RWPE2 (cell line): ENCODE results near the gene FAM24A.

Source experiments
- ATAC-seq: fragments of 200-7000 bp; cut with Tn5 transposase; 3 replicates; pipeline ENCODE4 v1.9.1; 2021; ENCODE audit warnings: low read depth
- DNase-seq: peaks from one replicate; pipeline ENCODE4 v3.0.0-alpha.2; 2020; ENCODE audit warnings: low spot score
- H3K27ac ChIP-seq: fragments of 450-650 bp; 2 replicates; pipeline ENCODE4 v1.5.1; 2017; ENCODE audit warnings: mild to moderate bottlenecking; ENCODE audit not compliant: poor library complexity, severe bottlenecking
- H3K27me3 ChIP-seq: fragments of 250-450 bp; sonication (Bioruptor Pico); 2 replicates; pipeline ENCODE4 v1.5.1; 2021; ENCODE audit warnings: mild to moderate bottlenecking, moderate library complexity; ENCODE audit not compliant: insufficient read depth, poor library complexity, severe bottlenecking
- H3K36me3 ChIP-seq: fragments of 250-450 bp; sonication (Bioruptor Pico); 2 replicates; pipeline ENCODE4 v1.5.1; 2020; ENCODE audit warnings: low read depth, mild to moderate bottlenecking, moderate library complexity
- H3K4me1 ChIP-seq: fragments of 250-450 bp; sonication (Bioruptor Pico); 2 replicates; pipeline ENCODE4 v1.5.1; 2021; ENCODE audit warnings: mild to moderate bottlenecking, moderate library complexity; ENCODE audit not compliant: insufficient read depth, poor library complexity, severe bottlenecking
- H3K4me3 ChIP-seq: fragments of 250-450 bp; sonication (Bioruptor Pico); 2 replicates; pipeline ENCODE4 v1.5.1; 2021; ENCODE audit warnings: mild to moderate bottlenecking, moderate library complexity; ENCODE audit not compliant: severe bottlenecking
- H3K9me3 ChIP-seq: fragments of 250-450 bp; sonication (Bioruptor Pico); 2 replicates; pipeline ENCODE4 v1.5.1; 2021; ENCODE audit warnings: mild to moderate bottlenecking, moderate library complexity; ENCODE audit not compliant: severe bottlenecking
- CTCF ChIP-seq: fragments of 450-650 bp; IDR thresholded peaks from one replicate; pipeline ENCODE4 v1.5.1; 2017; ENCODE audit warnings: mild to moderate bottlenecking, moderate library complexity; ENCODE audit not compliant: poor library complexity, severe bottlenecking

FAM24A gene

GRCh38 chr10:122949296-122949695 lies 38.9 kb downstream of the FAM24A start:
- H3K4me1 ChIP-seq: peaks cover 4% of the 10 kb centered on the region
- H3K9me3 ChIP-seq: no peaks in the 10 kb centered on the region
- no peak overlapping the region for H3K4me3 ChIP-seq
- TF ChIP-seq CTCF: no peak
- peaks cover 68% of the 10 kb centered on the region for H3K36me3 ChIP-seq
- ATAC-seq: no peak
- no peaks in the 10 kb centered on the region for H3K27me3 ChIP-seq
- H3K27ac ChIP-seq: no peak overlapping the region
- no peak for DNase-seq

DNA sequence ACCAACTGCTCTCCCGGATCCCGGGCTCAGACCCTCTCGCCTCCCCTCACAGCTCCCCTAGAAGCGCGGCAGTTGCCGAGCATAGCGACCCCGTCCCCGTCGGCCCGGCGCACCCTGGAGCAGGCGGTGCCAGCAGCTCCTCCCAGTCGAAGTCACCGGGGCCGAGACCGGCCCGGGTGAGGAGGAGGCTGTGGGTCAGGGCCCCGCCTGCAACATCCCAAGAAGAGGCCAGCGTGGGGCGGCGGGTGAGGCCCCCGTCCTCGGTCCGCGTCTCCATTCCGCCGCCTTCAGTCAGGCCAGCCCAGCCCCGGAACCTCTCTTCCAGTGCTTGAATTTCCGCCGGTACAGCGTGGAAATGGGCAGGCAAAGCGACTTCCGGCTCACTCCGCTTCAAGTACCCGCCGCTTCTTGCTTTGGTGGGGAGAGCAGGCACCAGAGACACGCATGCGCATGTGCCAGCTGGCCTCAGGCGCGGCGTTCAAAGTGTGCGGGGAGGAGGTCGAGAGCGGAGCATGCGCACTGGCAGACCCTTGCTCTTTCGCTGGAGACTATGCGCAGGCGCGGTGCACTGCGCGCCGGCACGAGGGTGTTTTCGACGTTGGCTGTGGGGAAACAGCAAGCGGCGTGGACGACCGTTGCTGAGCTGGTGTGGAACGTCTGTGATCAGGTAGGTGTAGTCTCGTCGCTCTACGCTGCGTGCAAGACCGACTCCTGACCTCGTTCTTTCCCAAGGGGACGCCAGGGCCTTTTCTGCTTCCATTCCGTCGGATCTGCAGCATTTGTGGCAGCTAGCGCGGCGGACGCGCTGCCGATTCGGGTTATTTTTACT lies 43.7 kb downstream of the FAM24A start, which contains the start of gene C10orf88:
TSS of gene C10orf88 (minus strand) at position 326 of the 829 bp plus-strand sequence. CDS start at position 277, 49 bp downstream.
- Histone ChIP-seq H3K9me3 (no peaks in the 10 kb centered on the region), H3K4me1 (peaks cover 21% of the 10 kb centered on the region), H3K27me3 (no peaks in the 10 kb centered on the region), H3K4me3 (peak within 1 kb of the TSS; percentile 59), H3K36me3 (peaks cover 31% of the 10 kb centered on the region), H3K27ac (peak within 1 kb of the TSS; percentile 33)
- no peak for TF ChIP-seq CTCF
- peak; percentile 99 for ATAC-seq
- peak; percentile 97 for DNase-seq

DNA sequence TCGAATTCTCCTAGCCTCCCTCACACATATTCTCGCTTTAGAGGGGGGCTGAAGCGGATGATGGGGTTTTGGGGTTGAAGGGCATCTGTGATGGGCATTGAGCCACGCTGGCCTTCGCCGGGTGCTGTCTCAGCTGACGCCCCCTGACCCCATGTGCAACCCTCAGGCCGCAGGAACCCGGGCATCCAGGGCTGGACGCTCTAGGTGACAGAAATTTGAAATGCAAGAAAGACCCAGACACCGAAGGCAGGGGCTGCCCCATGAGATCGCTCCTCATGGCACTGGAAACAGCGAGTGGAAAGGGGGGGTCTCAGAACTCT lies 44.3 kb downstream of the FAM24A start:
- no peak for ATAC-seq
- Histone ChIP-seq H3K27me3 (no peaks in the 10 kb centered on the region), H3K4me3 (peak overlapping the region; percentile 59), H3K36me3 (peaks cover 26% of the 10 kb centered on the region), H3K27ac (no peak overlapping the region), H3K4me1 (peaks cover 21% of the 10 kb centered on the region), H3K9me3 (no peaks in the 10 kb centered on the region)
- no peak for TF ChIP-seq CTCF
- DNase-seq: no peak

DNA sequence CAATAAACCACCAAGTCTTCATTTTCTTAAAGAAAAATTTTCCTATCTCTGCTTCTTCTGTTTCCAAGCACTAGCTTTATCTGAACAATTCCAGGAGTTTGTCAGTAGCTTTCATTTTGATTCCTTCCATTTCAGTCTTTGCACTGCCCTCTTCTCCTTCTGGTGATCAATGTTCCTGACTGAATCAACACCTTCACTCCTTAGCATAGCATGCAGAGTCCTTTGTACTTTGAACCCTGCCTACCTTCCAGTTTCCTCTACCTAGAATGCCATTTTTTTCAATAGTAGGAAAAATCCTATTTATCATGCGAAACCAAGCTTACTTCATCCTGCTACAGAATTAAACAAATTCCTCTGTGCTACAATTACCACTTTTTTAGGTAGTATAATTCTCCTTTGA lies 45.5 kb downstream of the FAM24A start:
- Histone ChIP-seq H3K4me3 (no peak overlapping the region), H3K9me3 (no peaks in the 10 kb centered on the region), H3K27me3 (no peaks in the 10 kb centered on the region), H3K4me1 (peaks cover 21% of the 10 kb centered on the region), H3K27ac (no peak overlapping the region), H3K36me3 (peaks cover 14% of the 10 kb centered on the region)
- no peak for DNase-seq
- TF ChIP-seq CTCF: no peak
- no peak for ATAC-seq

GRCh38 chr10:122957474-122957873 lies 47.1 kb downstream of the FAM24A start:
- no peak for DNase-seq
- TF ChIP-seq CTCF: no peak
- Histone ChIP-seq H3K9me3 (no peaks in the 10 kb centered on the region), H3K27me3 (no peaks in the 10 kb centered on the region), H3K36me3 (0 out of 2 replicates have a peak, but pooled peaks cover 3% of the 10 kb centered on the region), H3K4me1 (peaks cover 17% of the 10 kb centered on the region), H3K27ac (no peak overlapping the region), H3K4me3 (no peak overlapping the region)
- no peak for ATAC-seq
